CD4-positive, alpha-beta T cell treated with Interleukin-2 at 100 ng/mL for 4 hours (primary cell): Measurements from ENCODE around the gene ALK.

Source experiments
- DNase-seq: peaks from one replicate; pipeline ENCODE4 v3.0.0-alpha.2; 2020; ENCODE audit warnings: low spot score

ALK gene

DNA sequence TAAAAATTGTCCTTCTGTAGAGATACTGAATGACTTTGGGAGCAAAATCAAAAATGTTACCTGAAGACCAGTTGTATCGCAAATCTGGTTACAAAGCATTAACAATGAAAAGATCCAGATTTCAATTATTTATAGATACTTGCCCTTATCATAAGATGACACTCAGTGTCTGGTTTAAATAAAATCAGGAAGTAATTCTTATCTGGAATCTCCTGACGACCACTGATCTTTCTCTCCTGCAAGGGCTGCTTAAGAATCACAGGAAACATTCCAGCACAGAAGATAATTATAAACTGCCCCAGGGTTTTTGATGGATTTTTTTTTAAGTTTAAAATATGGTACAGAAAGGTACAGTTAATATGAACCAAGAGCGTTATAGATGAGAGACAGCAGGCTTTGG lies 205.7 kb downstream of the ALK start:
- DNase-seq: no peak

DNA sequence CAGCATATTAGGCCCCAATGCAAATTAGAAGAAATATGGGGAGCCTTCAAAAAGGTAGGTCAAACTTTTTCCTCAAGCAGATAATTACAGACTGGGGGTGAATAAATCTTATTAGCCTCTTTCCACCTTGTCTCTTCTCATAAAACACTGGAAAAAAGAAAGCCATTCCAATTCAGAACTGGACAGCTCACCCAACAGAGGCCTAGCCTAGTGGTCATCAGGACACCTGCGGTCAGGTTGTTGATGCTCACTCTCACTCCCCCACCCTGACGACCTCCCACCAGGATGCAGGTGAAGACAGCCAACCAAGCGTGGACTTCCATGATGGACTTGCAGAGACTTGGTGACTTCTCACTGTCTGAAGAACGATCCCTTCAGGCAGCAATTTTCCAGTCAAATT lies 207.1 kb downstream of the ALK start:
- DNase-seq: no peak

DNA sequence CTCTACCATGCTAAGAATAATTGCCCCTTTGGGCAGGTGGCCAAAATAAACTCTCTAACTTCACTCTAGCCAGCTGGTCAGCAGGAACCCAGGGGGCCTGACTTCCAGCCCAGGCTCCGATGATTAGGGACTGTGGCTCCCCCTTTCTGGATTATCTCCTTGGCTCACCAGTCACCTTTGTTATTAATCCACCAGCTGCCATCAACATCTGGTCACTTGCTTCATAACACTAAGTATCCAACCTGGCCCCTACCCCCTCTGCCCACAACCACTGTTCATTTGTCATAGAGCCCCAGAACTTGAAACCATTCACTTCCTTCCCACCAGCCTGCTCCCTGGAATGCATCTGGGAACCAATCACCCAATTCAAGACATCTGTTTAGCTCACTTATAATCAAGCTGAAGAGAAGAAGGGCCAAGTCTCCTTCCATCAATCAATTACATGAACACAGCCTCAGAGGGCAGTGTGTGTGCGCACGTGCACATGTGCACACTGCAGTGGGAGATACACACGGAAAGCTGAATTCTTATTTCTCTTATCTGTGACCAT lies 215.1 kb downstream of the ALK start:
- no peak for DNase-seq

GRCh38 chr2:29705616-29706015 lies 215.8 kb downstream of the ALK start:
- DNase-seq: no peak

GRCh38 chr2:29703336-29703735 lies 218.1 kb downstream of the ALK start:
- no peak for DNase-seq

DNA sequence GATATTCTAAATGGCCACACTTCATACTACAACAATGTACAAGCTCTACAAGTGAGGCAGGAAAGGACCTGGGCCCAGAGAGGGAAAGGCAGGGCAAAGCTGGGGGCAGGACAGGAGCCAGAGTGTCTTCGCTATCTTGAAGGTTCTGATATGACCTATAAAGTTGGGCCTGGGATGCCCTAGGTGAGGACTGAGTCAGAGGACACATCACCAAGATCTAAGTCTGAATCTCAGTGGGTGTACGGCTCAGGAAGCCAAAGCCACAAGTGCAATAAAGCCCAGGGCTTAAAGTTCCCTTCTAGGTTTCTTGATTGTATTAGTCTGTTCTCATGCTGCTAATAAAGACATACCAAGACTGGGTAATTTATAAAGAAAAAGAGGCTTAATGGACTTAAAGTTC lies 219.1 kb downstream of the ALK start:
- DNase-seq: no peak

DNA sequence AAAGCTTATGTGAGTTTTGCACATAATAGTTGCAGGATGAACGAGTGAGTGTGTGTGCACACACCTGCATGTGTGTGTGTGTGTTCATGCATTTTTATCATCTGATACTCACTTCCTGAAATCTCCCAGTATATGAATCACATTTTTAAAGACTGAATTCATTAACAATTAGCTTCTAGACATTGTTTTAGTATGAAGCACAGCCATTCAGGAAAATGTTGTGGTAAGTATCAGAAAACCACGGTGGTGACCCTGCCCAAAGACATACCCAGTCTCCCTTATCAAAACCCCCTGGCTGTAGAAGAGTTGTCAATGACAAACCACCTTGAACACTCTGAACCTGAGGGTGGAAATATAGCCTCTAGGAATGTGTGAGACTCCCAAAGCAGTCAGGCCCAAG lies 220.8 kb downstream of the ALK start:
- DNase-seq: no peak

- no peak for DNase-seq
These were observed 222.3 kb downstream of the ALK start for GRCh38 chr2:29699045-29699444.

DNA sequence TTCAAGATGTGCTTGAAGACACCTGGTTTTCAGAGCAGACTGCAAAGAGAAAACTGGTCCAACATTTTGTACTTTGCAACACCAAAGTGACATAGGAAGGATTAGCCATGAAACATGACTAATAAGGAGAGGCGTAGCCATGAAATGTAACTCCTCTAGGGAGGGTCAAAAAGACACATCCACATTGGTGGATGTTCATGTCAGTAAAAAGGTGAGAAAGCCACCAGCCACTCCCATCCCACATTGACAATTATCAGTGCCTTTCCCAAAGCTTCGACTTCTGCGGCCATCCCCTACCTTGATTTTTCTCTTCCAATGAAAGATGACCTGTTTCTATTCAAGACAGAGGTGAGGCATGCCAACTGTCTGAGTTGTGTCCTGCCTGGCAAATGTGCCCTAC lies 223.2 kb downstream of the ALK start:
- no peak for DNase-seq

GRCh38 chr2:29697715-29698114 lies 223.7 kb downstream of the ALK start:
- DNase-seq: no peak

GRCh38 chr2:29697181-29697580 lies 224.2 kb downstream of the ALK start:
- no peak for DNase-seq

GRCh38 chr2:29694741-29695140 lies 226.6 kb downstream of the ALK start:
- no peak for DNase-seq

DNA sequence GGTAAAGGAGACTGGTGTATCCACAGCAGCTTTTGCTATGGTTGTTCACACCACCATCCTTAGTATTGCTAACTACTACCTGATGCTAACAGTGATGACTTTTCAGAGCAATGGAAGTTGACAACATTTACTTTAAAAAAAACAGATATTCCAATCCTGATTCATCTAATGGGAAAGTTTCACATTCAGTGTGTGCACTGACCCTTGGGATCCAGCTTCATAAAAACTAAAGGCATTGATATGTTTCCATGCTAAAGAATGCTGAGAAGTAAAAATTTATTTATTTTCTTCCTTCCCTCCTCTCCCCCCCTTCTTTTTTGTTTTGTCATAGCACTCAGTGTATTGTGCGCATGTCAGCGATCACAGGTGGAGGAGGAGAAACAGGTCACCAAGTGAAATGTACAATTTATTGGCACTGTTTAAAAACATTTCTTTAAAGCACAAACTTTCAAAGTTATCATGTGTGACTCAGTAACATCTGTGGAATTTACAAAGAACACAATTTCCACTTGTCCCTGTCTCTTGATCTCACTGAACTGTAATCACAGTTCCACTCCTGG lies 229.9 kb downstream of the ALK start:
- no peak for DNase-seq

DNA sequence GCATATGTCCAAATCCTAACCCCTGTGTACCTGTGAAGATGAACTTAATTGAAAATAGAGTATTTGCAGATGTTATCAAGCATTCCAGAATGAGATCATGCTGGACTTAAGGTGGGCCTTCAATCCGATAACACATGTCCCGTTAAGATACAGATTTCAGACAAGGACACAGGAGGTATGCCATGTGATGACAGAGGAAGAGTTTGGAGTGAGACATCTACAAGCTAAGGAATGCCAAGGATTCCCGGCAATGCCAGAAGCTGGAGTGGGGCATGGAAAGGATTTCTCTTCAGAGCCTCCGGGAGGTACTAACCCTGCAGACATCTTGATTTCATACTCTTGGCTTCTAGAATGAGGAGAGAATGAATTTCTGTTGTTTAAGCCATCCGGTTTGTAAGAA lies 231.7 kb downstream of the ALK start:
- DNase-seq: no peak

GRCh38 chr2:29688429-29688828 lies 233.0 kb downstream of the ALK start:
- DNase-seq: no peak

DNA sequence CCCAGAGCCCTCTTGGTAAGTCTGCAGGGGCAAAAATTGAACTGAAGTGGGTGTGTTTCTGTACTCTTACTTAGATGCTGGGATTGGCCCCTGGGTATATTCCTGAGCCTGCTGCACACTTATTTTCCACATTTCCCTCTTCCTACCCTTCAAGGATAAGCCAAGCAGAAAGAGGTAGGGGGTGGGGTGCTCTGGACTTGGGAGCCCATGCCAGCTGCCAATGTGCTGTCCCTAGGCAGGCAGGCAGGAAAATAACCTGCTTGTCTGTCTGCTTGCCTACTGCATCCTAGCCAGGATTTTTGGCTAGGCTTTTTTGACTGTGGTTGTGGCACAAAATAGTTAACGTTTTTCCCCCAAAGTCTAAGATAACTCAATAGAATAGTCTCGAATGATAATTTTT lies 234.3 kb downstream of the ALK start:
- no peak for DNase-seq

DNA sequence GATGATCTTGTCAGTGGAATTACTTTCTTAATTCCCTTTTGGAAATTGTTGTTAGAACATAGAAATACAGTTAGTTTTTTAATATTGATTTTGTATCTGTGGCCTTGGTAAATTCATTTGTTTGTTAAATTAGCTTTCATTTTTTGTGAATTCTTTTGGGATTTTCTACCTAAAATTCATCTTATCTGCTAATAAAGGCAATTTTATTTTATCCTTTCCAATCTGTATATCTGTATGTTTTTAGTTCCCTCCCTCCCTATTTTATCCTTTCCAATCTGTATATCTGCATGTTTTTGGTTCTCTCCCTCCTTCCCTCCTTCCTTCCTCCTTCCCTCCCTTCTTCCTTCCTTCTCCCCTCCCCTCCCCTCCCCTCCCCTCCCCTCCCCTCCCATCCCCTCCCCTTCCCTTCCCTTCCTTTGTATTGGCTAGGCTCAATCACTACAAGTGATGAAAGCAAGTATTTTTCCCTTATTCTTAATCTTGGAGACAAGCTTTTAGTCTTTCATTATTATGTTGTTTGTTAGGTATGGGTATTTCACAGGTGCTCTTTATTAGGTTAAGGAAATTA lies 244.4 kb downstream of the ALK start:
- no peak for DNase-seq

DNA sequence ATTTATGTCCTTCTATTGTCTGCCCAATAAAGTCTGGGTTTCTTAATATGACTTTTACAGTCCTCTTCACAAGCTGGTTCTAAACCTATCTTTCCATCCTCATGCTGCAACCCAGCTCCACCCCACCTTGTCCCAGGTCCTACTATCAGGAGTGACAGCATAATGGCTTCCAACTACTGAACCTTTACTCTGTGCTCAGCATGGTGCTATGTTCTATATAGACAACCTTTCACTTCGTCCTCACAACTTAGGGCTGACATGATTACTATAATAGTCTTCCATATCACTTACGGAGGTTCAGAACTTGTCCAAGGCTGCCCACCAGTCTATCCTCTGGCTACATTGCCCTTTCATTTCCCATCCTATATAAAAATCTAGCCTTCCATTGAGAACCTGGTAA lies 256.8 kb downstream of the ALK start:
- DNase-seq: no peak

DNA sequence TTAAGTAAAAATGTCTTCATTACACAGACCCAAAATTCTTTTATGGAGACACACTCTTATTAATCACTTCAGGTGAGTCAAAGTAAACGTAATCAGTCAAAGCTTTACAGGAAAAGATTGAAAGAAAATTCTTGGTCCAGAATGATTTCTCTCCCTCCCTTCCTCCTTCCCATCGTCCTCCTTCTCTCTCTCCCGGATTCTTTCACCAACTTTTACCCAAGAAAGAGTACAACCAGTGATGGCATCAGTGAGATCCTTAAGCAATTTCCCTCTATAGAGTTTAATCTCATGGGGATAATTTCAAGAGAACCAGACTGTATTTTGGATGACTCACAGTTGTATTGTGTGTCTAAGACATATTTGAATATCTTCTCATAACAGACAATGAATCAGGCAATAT lies 258.1 kb downstream of the ALK start:
- DNase-seq: no peak

DNA sequence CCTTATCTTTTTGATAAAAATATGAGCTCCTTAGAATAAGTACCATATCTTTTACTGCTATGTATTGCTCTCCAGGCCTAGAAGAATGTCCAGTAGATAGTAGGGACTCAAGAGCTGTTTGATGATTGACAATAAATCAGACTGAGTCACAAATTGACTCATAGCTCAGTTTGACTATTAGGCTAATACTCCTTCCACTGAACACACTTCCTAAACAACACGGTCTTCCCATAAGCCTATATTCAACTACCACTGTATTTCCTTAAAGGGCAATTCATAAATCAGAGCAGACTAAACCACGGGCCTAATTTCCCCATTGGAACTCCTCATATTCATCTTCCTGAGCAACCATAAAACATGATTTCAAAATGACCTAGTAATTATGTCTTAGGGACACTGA lies 258.5 kb downstream of the ALK start:
- DNase-seq: no peak

- DNase-seq: no peak
These were observed 261.2 kb downstream of the ALK start for GRCh38 chr2:29660201-29660600.

DNA sequence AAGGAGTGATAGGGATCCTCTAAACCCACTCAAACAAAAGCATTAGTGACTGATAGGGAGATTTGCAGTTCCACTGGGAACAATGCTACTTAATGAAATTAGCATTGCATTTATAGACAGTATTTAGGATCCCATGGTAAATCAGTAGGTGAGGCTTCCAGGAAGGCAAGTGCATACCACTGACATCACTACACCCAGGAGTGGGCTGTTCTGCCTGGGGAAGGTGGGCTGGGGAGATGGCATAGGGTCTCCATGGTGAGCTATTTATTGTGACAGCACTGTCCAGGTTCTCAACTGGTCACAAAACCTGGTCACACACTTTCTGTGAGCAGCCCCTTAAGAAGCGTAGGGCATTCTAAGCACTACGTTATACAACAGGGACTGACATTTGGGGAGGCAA lies 262.2 kb downstream of the ALK start:
- DNase-seq: no peak

- no peak for DNase-seq
These were observed 263.7 kb downstream of the ALK start for GRCh38 chr2:29657674-29658073.

DNA sequence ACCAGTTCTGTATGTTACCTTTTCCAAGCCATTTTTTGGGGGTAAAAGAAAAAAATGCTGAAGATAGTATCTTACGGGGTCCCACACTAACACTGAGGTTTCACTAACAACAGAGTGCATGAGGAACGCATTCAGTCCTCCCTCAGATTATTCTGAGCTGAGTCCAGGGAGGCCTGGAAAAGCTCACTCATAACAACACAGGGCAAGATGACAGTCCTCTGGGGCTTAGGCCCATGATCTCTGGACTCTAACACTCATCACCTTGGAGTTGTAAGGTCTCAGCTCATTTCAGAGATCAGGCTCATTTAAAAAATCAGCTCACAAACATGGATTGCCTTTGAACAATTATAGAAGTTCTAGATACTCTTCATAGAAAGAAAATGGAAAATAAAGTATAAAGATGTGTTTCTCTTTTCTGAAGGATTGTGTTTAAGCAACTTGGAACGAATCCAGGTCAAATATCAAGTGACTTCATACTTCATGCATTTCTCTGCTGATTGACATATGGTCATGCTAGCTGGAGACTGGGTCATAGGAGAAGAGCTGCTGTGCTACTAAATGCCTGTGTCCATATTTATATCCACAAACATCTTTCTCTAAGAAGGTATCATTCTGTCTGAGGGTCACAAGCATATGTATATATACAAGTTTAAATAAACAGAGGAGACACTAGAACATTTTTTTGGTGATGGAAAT lies 265.8 kb downstream of the ALK start:
- DNase-seq: no peak
